HepG2 (cell line): ENCODE data around the gene CDC6.

ENCODE experiments used
- ARNT ChIP-seq: fragments of 450-650 bp; IDR thresholded peaks from 2 replicates; pipeline ENCODE4 v1.6.1; 2017
- ETV6 ChIP-seq: sonication (generic); formaldehyde crosslinking; conservative IDR thresholded peaks from 2 replicates; pipeline ENCODE4 v1.4.0; 2020; ENCODE audit warnings: missing genetic modification reagents
- EZH2 ChIP-seq: conservative IDR thresholded peaks from 2 replicates; pipeline ENCODE4 v1.6.1; 2012; ENCODE audit warnings: mild to moderate bottlenecking, low read depth, low read length, moderate library complexity
- KAT7 ChIP-seq: IDR thresholded peaks from 2 replicates; pipeline ENCODE4 v1.6.1; 2018; ENCODE audit warnings: borderline replicate concordance, missing compliant biosample characterization
- MYNN ChIP-seq: sonication (generic); formaldehyde crosslinking; IDR thresholded peaks from 2 replicates; pipeline ENCODE4 v1.4.0; 2020; ENCODE audit warnings: mild to moderate bottlenecking, low read depth, missing genetic modification reagents
- SMC3 ChIP-seq: IDR thresholded peaks from 2 replicates; pipeline ENCODE4 v1.6.1; 2011; ENCODE audit warnings: low read length, improper control_type of control experiment
- ZBTB8A ChIP-seq: sonication (generic); formaldehyde crosslinking; IDR thresholded peaks from 2 replicates; pipeline ENCODE4 v1.4.0; 2020; ENCODE audit warnings: mild to moderate bottlenecking, low read depth, missing genetic modification reagents, borderline replicate concordance
- ZSCAN20 ChIP-seq: sonication (generic); formaldehyde crosslinking; IDR thresholded peaks from 2 replicates; pipeline ENCODE4 v1.4.0; 2020; ENCODE audit warnings: missing genetic modification reagents, mild to moderate bottlenecking, borderline replicate concordance
- TF ChIP-seq, protein P1 (sequence below): fragments of 450-650 bp; IDR thresholded peaks from 2 replicates; pipeline ENCODE4 v1.6.1; 2017
- TF ChIP-seq, protein P2 (sequence below): sonication (generic); formaldehyde crosslinking; IDR thresholded peaks from 2 replicates; pipeline ENCODE4 v1.4.0; 2020; ENCODE audit warnings: low read depth, mild to moderate bottlenecking, missing genetic modification reagents
- TF ChIP-seq, protein P3 (sequence below): sonication (generic); formaldehyde crosslinking; IDR thresholded peaks from 2 replicates; pipeline ENCODE4 v1.4.0; 2020; ENCODE audit warnings: missing genetic modification reagents
- TF ChIP-seq, protein P4 (sequence below): sonication (generic); formaldehyde crosslinking; IDR thresholded peaks from 2 replicates; pipeline ENCODE4 v1.5.0; 2020; ENCODE audit warnings: mild to moderate bottlenecking, missing genetic modification reagents, moderate library complexity
- TF ChIP-seq, protein P5 (sequence below): sonication (generic); formaldehyde crosslinking; IDR thresholded peaks from 2 replicates; pipeline ENCODE4 v1.4.0; 2020; ENCODE audit warnings: missing genetic modification reagents
- TF ChIP-seq, protein P6 (sequence below): sonication (generic); formaldehyde crosslinking; IDR thresholded peaks from 2 replicates; pipeline ENCODE4 v1.5.1; 2020; ENCODE audit warnings: mild to moderate bottlenecking, missing genetic modification reagents

DNA sequence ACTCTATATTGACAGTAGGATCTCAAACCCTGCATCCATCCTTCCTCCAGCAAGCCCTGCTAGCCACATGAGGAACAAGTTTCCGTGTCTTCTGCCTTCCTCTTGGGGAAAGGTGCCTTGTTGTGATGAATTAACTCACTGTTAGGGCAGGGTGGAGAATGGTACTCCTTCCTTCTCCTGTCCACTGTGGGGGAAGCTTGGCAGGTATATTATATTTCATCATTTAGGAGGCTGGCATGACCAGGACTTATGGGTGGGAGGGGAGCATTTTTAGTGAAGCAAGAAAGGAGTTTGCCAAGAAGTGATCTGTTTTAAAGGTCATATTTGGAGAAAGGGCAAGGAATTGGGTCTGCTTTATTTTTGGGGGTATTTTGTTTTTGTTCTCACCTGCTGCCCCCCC, 9.3 kb upstream of the CDC6 start:
- TF ChIP-seq, protein P1, sequence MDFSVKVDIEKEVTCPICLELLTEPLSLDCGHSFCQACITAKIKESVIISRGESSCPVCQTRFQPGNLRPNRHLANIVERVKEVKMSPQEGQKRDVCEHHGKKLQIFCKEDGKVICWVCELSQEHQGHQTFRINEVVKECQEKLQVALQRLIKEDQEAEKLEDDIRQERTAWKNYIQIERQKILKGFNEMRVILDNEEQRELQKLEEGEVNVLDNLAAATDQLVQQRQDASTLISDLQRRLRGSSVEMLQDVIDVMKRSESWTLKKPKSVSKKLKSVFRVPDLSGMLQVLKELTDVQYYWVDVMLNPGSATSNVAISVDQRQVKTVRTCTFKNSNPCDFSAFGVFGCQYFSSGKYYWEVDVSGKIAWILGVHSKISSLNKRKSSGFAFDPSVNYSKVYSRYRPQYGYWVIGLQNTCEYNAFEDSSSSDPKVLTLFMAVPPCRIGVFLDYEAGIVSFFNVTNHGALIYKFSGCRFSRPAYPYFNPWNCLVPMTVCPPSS = no peak
- TF ChIP-seq EZH2 = no peak
- no peak for TF ChIP-seq MYNN (CRISPR knock-in tag)
- no peak for TF ChIP-seq ETV6 (CRISPR knock-in tag)
- TF ChIP-seq SMC3 = no peak
- no peak for TF ChIP-seq ARNT
- no peak for TF ChIP-seq KAT7 (CRISPR knock-in tag)
- TF ChIP-seq, protein P2, sequence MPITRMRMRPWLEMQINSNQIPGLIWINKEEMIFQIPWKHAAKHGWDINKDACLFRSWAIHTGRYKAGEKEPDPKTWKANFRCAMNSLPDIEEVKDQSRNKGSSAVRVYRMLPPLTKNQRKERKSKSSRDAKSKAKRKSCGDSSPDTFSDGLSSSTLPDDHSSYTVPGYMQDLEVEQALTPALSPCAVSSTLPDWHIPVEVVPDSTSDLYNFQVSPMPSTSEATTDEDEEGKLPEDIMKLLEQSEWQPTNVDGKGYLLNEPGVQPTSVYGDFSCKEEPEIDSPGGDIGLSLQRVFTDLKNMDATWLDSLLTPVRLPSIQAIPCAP = no peak
- TF ChIP-seq, protein P3, sequence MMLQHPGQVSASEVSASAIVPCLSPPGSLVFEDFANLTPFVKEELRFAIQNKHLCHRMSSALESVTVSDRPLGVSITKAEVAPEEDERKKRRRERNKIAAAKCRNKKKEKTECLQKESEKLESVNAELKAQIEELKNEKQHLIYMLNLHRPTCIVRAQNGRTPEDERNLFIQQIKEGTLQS (CRISPR knock-in tag) = no peak
- no peak for TF ChIP-seq ZBTB8A (CRISPR knock-in tag)
- TF ChIP-seq, protein P4, sequence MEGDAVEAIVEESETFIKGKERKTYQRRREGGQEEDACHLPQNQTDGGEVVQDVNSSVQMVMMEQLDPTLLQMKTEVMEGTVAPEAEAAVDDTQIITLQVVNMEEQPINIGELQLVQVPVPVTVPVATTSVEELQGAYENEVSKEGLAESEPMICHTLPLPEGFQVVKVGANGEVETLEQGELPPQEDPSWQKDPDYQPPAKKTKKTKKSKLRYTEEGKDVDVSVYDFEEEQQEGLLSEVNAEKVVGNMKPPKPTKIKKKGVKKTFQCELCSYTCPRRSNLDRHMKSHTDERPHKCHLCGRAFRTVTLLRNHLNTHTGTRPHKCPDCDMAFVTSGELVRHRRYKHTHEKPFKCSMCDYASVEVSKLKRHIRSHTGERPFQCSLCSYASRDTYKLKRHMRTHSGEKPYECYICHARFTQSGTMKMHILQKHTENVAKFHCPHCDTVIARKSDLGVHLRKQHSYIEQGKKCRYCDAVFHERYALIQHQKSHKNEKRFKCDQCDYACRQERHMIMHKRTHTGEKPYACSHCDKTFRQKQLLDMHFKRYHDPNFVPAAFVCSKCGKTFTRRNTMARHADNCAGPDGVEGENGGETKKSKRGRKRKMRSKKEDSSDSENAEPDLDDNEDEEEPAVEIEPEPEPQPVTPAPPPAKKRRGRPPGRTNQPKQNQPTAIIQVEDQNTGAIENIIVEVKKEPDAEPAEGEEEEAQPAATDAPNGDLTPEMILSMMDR (CRISPR knock-in tag) = no peak
- TF ChIP-seq, protein P5, sequence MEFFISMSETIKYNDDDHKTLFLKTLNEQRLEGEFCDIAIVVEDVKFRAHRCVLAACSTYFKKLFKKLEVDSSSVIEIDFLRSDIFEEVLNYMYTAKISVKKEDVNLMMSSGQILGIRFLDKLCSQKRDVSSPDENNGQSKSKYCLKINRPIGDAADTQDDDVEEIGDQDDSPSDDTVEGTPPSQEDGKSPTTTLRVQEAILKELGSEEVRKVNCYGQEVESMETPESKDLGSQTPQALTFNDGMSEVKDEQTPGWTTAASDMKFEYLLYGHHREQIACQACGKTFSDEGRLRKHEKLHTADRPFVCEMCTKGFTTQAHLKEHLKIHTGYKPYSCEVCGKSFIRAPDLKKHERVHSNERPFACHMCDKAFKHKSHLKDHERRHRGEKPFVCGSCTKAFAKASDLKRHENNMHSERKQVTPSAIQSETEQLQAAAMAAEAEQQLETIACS (CRISPR knock-in tag) = no peak
- TF ChIP-seq, protein P6, sequence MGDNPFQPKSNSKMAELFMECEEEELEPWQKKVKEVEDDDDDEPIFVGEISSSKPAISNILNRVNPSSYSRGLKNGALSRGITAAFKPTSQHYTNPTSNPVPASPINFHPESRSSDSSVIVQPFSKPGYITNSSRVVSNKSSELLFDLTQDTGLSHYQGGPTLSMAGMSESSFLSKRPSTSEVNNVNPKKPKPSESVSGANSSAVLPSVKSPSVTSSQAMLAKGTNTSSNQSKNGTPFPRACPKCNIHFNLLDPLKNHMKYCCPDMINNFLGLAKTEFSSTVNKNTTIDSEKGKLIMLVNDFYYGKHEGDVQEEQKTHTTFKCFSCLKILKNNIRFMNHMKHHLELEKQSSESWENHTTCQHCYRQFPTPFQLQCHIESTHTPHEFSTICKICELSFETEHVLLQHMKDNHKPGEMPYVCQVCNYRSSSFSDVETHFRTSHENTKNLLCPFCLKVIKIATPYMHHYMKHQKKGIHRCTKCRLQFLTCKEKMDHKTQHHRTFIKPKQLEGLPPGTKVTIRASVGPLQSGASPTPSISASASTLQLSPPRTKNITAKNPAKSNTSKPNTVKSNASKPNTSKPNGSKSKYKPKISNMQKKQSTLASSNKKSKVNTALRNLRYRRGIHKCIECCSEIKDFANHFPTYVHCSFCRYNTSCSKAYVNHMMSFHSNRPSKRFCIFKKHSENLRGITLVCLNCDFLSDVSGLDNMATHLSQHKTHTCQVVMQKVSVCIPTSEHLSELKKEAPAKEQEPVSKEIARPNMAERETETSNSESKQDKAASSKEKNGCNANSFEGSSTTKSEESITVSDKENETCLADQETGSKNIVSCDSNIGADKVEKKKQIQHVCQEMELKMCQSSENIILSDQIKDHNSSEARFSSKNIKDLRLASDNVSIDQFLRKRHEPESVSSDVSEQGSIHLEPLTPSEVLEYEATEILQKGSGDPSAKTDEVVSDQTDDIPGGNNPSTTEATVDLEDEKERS (CRISPR knock-in tag) = no peak
- TF ChIP-seq ZSCAN20 (CRISPR knock-in tag) = no peak
